HK-2 (cell line): ENCODE results near the gene RGPD6.
A peak's percentile ranks its signal among the peaks of the same experiment; 100 is the strongest.
"Not testable (repeated sequence)": the region's sequence is repeated elsewhere in the genome, so short reads cannot be mapped to it uniquely, and the experiment has no call there.

ENCODE experiments used
- DNase-seq: peaks from one replicate; pipeline ENCODE4 v3.0.0-alpha.2; 2018; ENCODE audit not compliant: unreplicated experiment

The RGPD6 gene

GRCh38 chr2:110576763-110577416, at the start of gene RGPD6:
Gene RGPD6, minus strand, starts transcription at chr2:110577222. Its CDS starts 198 bp downstream, at chr2:110577024.
- not testable (repeated sequence) for DNase-seq

GRCh38 chr2:110619326-110619939, 42.4 kb upstream of the RGPD6 start:
- not testable (repeated sequence) for DNase-seq

- not testable (repeated sequence) for DNase-seq
These were observed 36.9 kb upstream of the RGPD6 start for GRCh38 chr2:110613927-110614326.

- peak; percentile 15 for DNase-seq
These were observed 33.7 kb upstream of the RGPD6 start for GRCh38 chr2:110610613-110611250.

GRCh38 chr2:110609843-110610612, 33.0 kb upstream of the RGPD6 start:
- not testable (repeated sequence) for DNase-seq

GRCh38 chr2:110608788-110609502, 31.9 kb upstream of the RGPD6 start:
- DNase-seq: not testable (repeated sequence)

- not testable (repeated sequence) for DNase-seq
These were observed 28.0 kb upstream of the RGPD6 start for GRCh38 chr2:110605057-110605456.

GRCh38 chr2:110603917-110604591, 27.0 kb upstream of the RGPD6 start:
- DNase-seq: not testable (repeated sequence)

- not testable (repeated sequence) for DNase-seq
These were observed 25.1 kb upstream of the RGPD6 start for GRCh38 chr2:110602139-110602538.

- not testable (repeated sequence) for DNase-seq
These were observed 15.0 kb upstream of the RGPD6 start for GRCh38 chr2:110591973-110592372.

- DNase-seq: not testable (repeated sequence)
These were observed 12.8 kb upstream of the RGPD6 start for GRCh38 chr2:110589677-110590330.

GRCh38 chr2:110588520-110588919, 11.5 kb upstream of the RGPD6 start:
- DNase-seq: not testable (repeated sequence)

- not testable (repeated sequence) for DNase-seq
These were observed 2.4 kb upstream of the RGPD6 start for GRCh38 chr2:110579216-110579965.

- DNase-seq: not testable (repeated sequence)
These were observed 1.4 kb upstream of the RGPD6 start for GRCh38 chr2:110578429-110578828.

GRCh38 chr2:110499755-110500377, 77.2 kb downstream of the RGPD6 start:
- not testable (repeated sequence) for DNase-seq

GRCh38 chr2:110496027-110496426, 81.0 kb downstream of the RGPD6 start:
- DNase-seq: not testable (repeated sequence)

GRCh38 chr2:110494488-110494887, 82.5 kb downstream of the RGPD6 start:
- not testable (repeated sequence) for DNase-seq

GRCh38 chr2:110488991-110489390, 88.0 kb downstream of the RGPD6 start:
- DNase-seq: not testable (repeated sequence)

GRCh38 chr2:110482697-110483096, 94.3 kb downstream of the RGPD6 start:
- DNase-seq: not testable (repeated sequence)
